Breast epithelium (tissue), 4 donors: ENCODE measurements around the gene BNIP2. TPM values are rescaled to one million over a fixed set of nuclear protein-coding genes. Genes with fewer than 3 reads are reported as not detected.
"Not testable (repeated sequence)": the region's sequence is repeated elsewhere in the genome, so short reads cannot be mapped to it uniquely, and the experiment has no call there.

Source experiments
- DNase-seq, 2 donors: peaks; one replicate each; pipeline ENCODE4 v3.0.0-alpha.2; 2019; ENCODE audit warnings: low spot score in 2 of 2
- H3K27ac ChIP-seq, 2 donors: fragments of 200-600 bp; sonication (generic) in 1 of 2; one replicate each; pipeline ENCODE4 v1.5.1; 2016 to 2019; ENCODE audit warnings: mild to moderate bottlenecking in 1 of 2
- H3K27me3 ChIP-seq, 2 donors: fragments of 200-600 bp; sonication (generic) in 1 of 2; one replicate each; pipeline versions ENCODE4 v1.5.1 to v1.6.0; 2017 to 2019; ENCODE audit warnings: control low read depth in 1 of 2, mild to moderate bottlenecking in 1 of 2
- H3K36me3 ChIP-seq: fragments of 200-600 bp; one replicate; pipeline ENCODE4 v1.5.1; 2019
- H3K4me1 ChIP-seq, 2 donors: fragments of 200-600 bp; sonication (generic); one replicate each; pipeline ENCODE4 v1.5.1; 2016 to 2019; ENCODE audit warnings: control low read depth in 1 of 2
- H3K4me3 ChIP-seq, 3 donors: fragments of 200-600 bp; sonication (generic); 1 replicate in 2 of 3; 2 replicates in 1 of 3; pipeline ENCODE4 v1.5.1; 2016 to 2019; ENCODE audit warnings: mild to moderate bottlenecking in 3 of 3, moderate library complexity in 2 of 3
- H3K9me3 ChIP-seq, 2 donors: fragments of 200-600 bp; sonication (generic) in 1 of 2; one replicate each; pipeline ENCODE4 v1.5.1; 2016 to 2019; ENCODE audit warnings: control low read depth in 1 of 2
- CTCF ChIP-seq, 3 donors: fragments of 450-650 bp; IDR thresholded peaks; one replicate each; pipeline ENCODE4 v1.5.1; 2016 to 2017; ENCODE audit warnings: antibody characterized with exemption in 3 of 3, mild to moderate bottlenecking in 3 of 3, moderate library complexity in 3 of 3
- POLR2A ChIP-seq: fragments of 450-650 bp; IDR thresholded peaks from one replicate; pipeline ENCODE4 v1.6.1; 2016; ENCODE audit warnings: antibody characterized with exemption, mild to moderate bottlenecking, moderate library complexity
- POLR2AphosphoS5 ChIP-seq, 3 donors: sonication (generic); formaldehyde crosslinking; IDR thresholded peaks; one replicate each; pipeline ENCODE4 v1.6.1; 2017; ENCODE audit warnings: antibody characterized with exemption in 3 of 3
- intact Hi-C: fragments of 100-400 bp; cut with DNase I; formaldehyde crosslinking; loops from one replicate; pipeline ENCODE4 v1.15.1; 2023; ENCODE audit warnings: low total_unique reads
- total RNA-seq, 3 donors: library from RNA; depleted of rRNA; stranded (reverse); fragments of >200 nt; gene quantifications; one replicate each; pipeline ENCODE4 v1.1.0, GENCODE V29; 2016

The BNIP2 gene
- total RNA-seq, 3 donors from 2014 or later, result 167 TPM

- Histone ChIP-seq H3K9me3 (no peaks in the 10 kb centered on the region), H3K36me3 (no peaks in the 10 kb centered on the region), H3K4me1 (no peaks in the 10 kb centered on the region), H3K27me3 (no peaks in the 10 kb centered on the region), H3K27ac (no peak overlapping the region), H3K4me3 (no peak overlapping the region)
- TF ChIP-seq POLR2AphosphoS5 (IDR thresholded peaks at IDR 0.05) (no peak), CTCF (IDR thresholded peaks at IDR 0.05) (no peak), POLR2A (no peak)
- intact Hi-C loops, result no loop called here
- no peak for DNase-seq
These were observed 39.5 kb downstream of the BNIP2 start for GRCh38 chr15:59649603-59650002.

GRCh38 chr15:59647085-59647484, 42.0 kb downstream of the BNIP2 start:
- Histone ChIP-seq H3K36me3 (no peaks in the 10 kb centered on the region), H3K4me3 (no peak overlapping the region), H3K4me1 (no peaks in the 10 kb centered on the region), H3K27me3 (no peaks in the 10 kb centered on the region), H3K9me3 (no peaks in the 10 kb centered on the region), H3K27ac (no peak overlapping the region)
- TF ChIP-seq POLR2AphosphoS5 (IDR thresholded peaks at IDR 0.05), result no peak
- TF ChIP-seq CTCF (IDR thresholded peaks at IDR 0.05), result no peak
- no peak for TF ChIP-seq POLR2A
- intact Hi-C loops, result no loop called here
- DNase-seq, result no peak

- no peaks in the 10 kb centered on the region for H3K36me3 ChIP-seq
- H3K27ac ChIP-seq, result no peak overlapping the region
- H3K4me3 ChIP-seq, result no peak overlapping the region
- intact Hi-C loops, result no loop called here
- DNase-seq, result no peak
- H3K27me3 ChIP-seq, result no peaks in the 10 kb centered on the region
- TF ChIP-seq POLR2AphosphoS5 (IDR thresholded peaks at IDR 0.05), result no peak
- no peak for TF ChIP-seq CTCF (IDR thresholded peaks at IDR 0.05)
- no peak for TF ChIP-seq POLR2A
- no peaks in the 10 kb centered on the region for H3K9me3 ChIP-seq
- H3K4me1 ChIP-seq, result no peaks in the 10 kb centered on the region
These were observed 42.8 kb downstream of the BNIP2 start for GRCh38 chr15:59646277-59646676.

GRCh38 chr15:59645812-59646211, 43.3 kb downstream of the BNIP2 start:
- intact Hi-C loops, H3K36me3 ChIP-seq, H3K9me3 ChIP-seq, H3K27me3 ChIP-seq, H3K4me1 ChIP-seq, H3K27ac ChIP-seq, H3K4me3 ChIP-seq, DNase-seq: not testable (repeated sequence)

GRCh38 chr15:59644756-59645155, 44.4 kb downstream of the BNIP2 start:
- Histone ChIP-seq H3K4me1 (no peaks in the 10 kb centered on the region), H3K36me3 (no peaks in the 10 kb centered on the region), H3K9me3 (no peaks in the 10 kb centered on the region), H3K4me3 (no peak overlapping the region), H3K27me3 (no peaks in the 10 kb centered on the region), H3K27ac (no peak overlapping the region)
- DNase-seq, result no peak
- TF ChIP-seq POLR2A (no peak), CTCF (IDR thresholded peaks at IDR 0.05) (no peak), POLR2AphosphoS5 (IDR thresholded peaks at IDR 0.05) (no peak)
- intact Hi-C loops, result no loop called here

- H3K36me3 ChIP-seq, result no peaks in the 10 kb centered on the region
- H3K4me3 ChIP-seq, result no peak overlapping the region
- H3K4me1 ChIP-seq, result no peaks in the 10 kb centered on the region
- no peak for TF ChIP-seq POLR2AphosphoS5 (IDR thresholded peaks at IDR 0.05)
- TF ChIP-seq CTCF (IDR thresholded peaks at IDR 0.05), result no peak
- TF ChIP-seq POLR2A, result no peak
- no peaks in the 10 kb centered on the region for H3K9me3 ChIP-seq
- H3K27me3 ChIP-seq, result no peaks in the 10 kb centered on the region
- intact Hi-C loops, result no loop called here
- no peak for DNase-seq
- no peak overlapping the region for H3K27ac ChIP-seq
These were observed 46.8 kb downstream of the BNIP2 start for GRCh38 chr15:59642351-59642750.

GRCh38 chr15:59637507-59637906, 51.6 kb downstream of the BNIP2 start:
- intact Hi-C loops, H3K27me3 ChIP-seq, H3K4me3 ChIP-seq, H3K36me3 ChIP-seq, DNase-seq, H3K27ac ChIP-seq, H3K9me3 ChIP-seq, H3K4me1 ChIP-seq: not testable (repeated sequence)
